ENCODE results near the gene USF2. TPM values are rescaled to one million over a fixed set of nuclear protein-coding genes. Genes with fewer than 3 reads are reported as not detected.
"Not testable (repeated sequence)": the region's sequence is repeated elsewhere in the genome, so short reads cannot be mapped to it uniquely, and the experiment has no call there.

USF2 gene
- polyA plus RNA-seq (ENCODE audit: insufficient read length in 3 of 3): 100 to 1,000 TPM; 160 to 166 (median 164) TPM

- DNase-seq (ENCODE audit: low read depth in 3 of 3, low spot score in 2 of 3): no peak
Observed at GRCh38 chr19:35268536-35269437, at the start of gene USF2. Gene USF2 (plus strand): TSS chr19:35268962. CDS start chr19:35269102, 140 bp downstream.

- DNase-seq (ENCODE audit: low read depth in 3 of 3, low spot score in 2 of 3): no peak
Observed at GRCh38 chr19:35219008-35219407, 49.8 kb upstream of the USF2 start.

GRCh38 chr19:35220315-35220921, 48.3 kb upstream of the USF2 start:
- no peak for DNase-seq (ENCODE audit: low read depth in 3 of 3, low spot score in 2 of 3)

GRCh38 chr19:35220973-35221590, 47.7 kb upstream of the USF2 start:
- DNase-seq (ENCODE audit: low read depth in 3 of 3, low spot score in 2 of 3): not testable (repeated sequence)

DNA sequence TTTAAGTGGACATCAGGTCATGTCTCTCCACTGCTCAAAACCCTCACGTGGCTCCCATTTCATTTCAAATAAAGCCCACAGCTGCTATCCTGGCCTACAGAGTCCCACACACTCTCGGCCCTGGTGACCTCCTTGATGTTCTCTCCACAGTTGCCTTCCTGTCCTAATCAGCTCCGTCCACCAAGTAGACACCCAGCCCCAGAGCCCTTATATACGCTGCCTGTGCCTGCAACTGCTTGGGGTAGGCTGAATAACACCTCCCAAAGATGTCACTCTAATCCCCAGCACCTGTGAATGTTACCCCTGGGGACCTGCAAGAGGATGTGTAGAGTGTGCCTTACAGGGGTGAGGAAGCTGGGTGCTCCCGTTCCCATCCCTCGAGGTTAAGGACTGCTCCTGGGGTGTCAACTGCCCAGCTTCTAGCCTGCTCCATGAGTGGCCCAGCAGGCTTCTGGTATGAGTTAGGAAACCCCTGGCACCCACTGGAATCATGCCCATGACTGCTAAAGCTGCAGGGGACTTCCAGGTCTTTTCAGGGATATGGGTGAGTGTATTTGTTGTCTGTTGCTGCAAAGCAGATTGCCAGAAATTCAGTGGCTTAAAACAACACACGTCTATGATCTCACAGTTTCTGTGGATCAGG, 46.3 kb upstream of the USF2 start:
- no peak for DNase-seq (ENCODE audit: low read depth in 3 of 3, low spot score in 2 of 3)

GRCh38 chr19:35223084-35223790, 45.5 kb upstream of the USF2 start:
- DNase-seq (ENCODE audit: low read depth in 3 of 3, low spot score in 2 of 3): no peak

GRCh38 chr19:35223862-35224505, 44.8 kb upstream of the USF2 start:
- no peak for DNase-seq (ENCODE audit: low read depth in 3 of 3, low spot score in 2 of 3)

GRCh38 chr19:35224681-35225571, 43.8 kb upstream of the USF2 start:
- DNase-seq (ENCODE audit: low read depth in 3 of 3, low spot score in 2 of 3): no peak

- DNase-seq (ENCODE audit: low read depth in 3 of 3, low spot score in 2 of 3): no peak
Observed at GRCh38 chr19:35225951-35226350, 42.8 kb upstream of the USF2 start.

DNA sequence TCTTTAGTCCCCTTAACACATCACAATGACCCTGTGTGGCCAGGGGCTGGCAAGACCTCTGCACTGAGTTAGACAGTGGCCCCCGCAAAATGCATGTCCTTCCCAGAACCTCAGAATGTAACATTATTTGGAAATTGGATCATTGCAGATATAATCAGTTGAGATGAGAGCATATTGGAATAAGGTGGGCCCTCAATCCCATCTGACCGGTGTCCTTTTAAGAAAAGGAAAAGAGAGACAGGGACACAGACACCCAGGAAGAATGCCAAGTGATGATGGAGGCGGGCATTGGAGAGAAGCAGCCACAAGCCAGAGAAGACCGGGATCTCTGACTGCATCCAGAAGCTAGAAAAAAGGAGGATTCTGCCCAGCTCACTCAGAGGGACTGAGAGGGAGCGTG, 42.0 kb upstream of the USF2 start:
- DNase-seq (ENCODE audit: low read depth in 3 of 3, low spot score in 2 of 3): no peak

GRCh38 chr19:35228177-35228930, 40.4 kb upstream of the USF2 start, which contains the start of gene FAM187B:
Gene FAM187B (minus strand): TSS chr19:35228739. CDS start chr19:35228680, 59 bp downstream.
- no peak for DNase-seq (ENCODE audit: low read depth in 3 of 3, low spot score in 2 of 3)

DNA sequence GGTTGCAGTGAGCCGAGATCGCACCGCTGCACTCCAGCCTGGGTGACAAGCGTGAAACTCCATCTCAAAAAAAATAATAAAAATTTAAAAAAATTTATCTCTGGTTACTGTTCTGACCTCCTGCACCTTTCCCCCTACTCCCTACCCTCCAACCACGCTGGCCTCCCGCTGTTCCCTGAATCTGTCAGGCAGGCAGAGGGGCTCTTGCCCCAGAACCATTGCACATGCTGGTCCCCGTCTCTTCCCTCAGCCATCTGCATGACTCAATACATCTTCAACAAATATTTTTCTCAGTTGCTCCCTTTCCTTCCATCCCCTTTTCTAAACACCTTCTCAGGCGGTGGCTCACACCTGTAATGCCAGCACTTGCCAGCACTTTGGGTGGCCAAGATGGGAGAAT, 39.2 kb upstream of the USF2 start:
- no peak for DNase-seq (ENCODE audit: low read depth in 3 of 3, low spot score in 2 of 3)

GRCh38 chr19:35231956-35232645, 36.7 kb upstream of the USF2 start:
- DNase-seq (ENCODE audit: low read depth in 3 of 3, low spot score in 2 of 3): no peak

DNA sequence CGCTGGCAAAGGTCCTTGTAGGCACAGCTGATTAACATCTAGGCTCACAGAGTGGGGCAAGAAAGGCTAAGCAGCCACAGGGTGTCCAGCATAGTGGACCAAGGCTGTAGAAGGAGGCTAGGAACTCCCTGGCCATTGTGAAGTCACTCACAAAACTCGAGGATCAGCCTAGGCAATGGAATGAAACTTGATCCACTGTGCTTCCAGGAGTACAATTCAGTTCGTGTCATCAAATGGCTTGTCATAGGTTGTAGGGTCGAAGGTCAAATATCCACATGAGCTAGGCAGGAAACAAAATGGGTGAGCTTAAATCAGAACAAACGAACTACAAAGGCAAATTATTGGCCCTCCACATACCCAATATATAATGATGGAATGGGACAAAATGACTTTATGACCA, 35.9 kb upstream of the USF2 start:
- DNase-seq (ENCODE audit: low read depth in 3 of 3, low spot score in 2 of 3): no peak

DNA sequence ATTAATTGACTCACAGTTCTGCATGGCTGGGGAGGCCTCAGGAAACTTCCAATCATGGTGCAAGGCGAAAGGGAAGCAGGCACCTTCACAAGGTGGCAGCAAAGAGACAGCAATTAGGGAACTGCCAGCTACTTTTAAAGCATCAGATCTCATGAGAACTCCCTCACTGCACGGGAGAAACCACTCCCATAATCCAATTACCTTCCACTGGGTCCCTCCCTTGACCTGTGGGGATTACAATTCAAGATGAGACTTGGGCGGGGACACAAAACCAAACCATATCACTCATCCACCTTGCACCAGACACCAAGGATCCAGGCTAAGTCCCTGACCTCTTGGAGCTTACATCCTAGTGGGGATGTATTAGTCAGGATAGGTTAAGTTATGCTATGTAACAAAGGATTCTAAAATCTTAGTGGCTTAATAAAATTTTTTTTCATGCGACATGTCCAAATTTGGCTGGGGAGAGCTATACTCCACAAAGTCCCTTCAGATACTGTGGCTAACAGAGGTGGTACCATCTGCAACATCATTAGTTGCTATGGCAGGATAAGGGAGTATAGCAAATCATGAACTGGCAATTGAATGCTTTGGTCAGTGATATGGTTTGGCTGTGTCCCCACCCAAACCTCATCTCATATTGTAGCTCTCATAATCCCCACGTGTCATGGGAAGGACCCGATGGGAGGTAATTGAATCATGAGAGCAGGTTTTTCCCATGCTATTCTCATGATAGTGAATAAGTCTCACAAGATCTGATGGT, 31.9 kb upstream of the USF2 start:
- no peak for DNase-seq (ENCODE audit: low read depth in 3 of 3, low spot score in 2 of 3)

- DNase-seq (ENCODE audit: low read depth in 3 of 3, low spot score in 2 of 3): not testable (repeated sequence)
Observed at GRCh38 chr19:35239597-35239996, 29.2 kb upstream of the USF2 start.

DNA sequence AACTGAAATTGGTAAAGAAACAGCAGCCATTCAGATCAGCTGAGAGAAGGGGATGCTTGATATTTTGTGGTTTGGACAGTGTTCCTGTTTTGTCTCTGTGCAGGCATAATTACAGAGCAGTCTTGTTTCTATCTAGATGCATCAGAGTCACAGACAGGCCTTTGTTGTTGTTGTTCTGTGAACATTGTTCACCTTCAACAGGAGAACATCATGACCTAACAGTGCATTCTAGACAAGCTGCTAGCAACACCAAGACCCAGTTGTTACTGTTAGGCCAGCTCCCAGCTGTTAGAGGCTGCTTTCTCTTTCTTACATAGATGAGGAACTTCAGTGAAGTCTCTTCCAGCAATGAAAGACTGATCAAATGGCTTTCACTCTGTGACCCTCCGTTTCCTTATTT, 28.4 kb upstream of the USF2 start:
- no peak for DNase-seq (ENCODE audit: low read depth in 3 of 3, low spot score in 2 of 3)

All from right renal cortex interstitium (tissue), 3 donors.